HG02763 (cell line): ENCODE measurements around the gene ABCA2.
"Not testable (repeated sequence)": the region's sequence is repeated elsewhere in the genome, so short reads cannot be mapped to it uniquely, and the experiment has no call there.

ENCODE experiments used
- ATAC-seq: cut with Tn5 transposase; IDR thresholded peaks from one replicate; pipeline ENCODE4 v1.9.1; 2021; ENCODE audit warnings: mild to moderate bottlenecking, moderate library complexity; ENCODE audit not compliant: unreplicated experiment

The ABCA2 gene

GRCh38 chr9:137048655-137049543 is 20.9 kb upstream of the ABCA2 start:
- ATAC-seq, result no peak

DNA sequence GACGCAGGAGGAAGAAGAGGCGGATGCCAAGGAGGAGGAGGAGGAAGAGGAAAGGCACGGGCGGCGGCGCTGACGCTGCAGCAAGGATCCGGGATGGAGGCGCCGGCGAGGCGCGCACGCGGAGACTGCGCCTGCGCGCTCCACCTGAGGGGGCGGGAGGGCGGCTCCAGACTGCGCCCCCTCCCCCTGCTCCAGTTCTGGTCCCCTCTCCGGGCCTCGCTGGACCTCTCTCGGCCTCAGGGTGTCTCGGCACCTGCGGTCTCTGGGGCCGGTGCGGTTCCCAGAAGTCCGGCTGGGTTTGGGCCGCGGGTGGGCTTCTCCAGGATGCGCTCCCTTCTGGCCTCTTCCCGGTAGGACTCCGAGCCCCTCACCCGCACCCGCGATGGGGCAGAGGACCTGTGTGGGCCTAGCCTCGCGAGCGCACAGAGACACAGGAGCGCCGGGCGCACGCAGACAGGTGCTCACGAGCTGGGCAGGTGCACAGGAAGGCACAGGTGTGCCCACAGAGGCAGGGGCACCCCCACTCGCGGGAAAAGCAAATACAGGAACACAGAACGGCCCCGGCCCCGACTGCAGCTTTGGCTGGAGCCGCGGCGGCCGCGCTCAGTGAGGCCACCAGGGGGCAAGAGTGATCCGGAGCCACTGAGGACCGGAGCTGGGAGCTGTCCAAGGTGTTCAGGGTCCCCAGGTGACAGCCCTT is 18.2 kb upstream of the ABCA2 start, which contains the start of gene NPDC1:
NPDC1 (minus strand) TSS at position 90 of the 700 bp plus-strand sequence. CDS start 188 bp downstream, outside the sequence.
- ATAC-seq, result no peak

- no peak for ATAC-seq
Measured at GRCh38 chr9:137045294-137046087, 17.5 kb upstream of the ABCA2 start.

GRCh38 chr9:137044502-137045177 is 16.6 kb upstream of the ABCA2 start:
- no peak for ATAC-seq

DNA sequence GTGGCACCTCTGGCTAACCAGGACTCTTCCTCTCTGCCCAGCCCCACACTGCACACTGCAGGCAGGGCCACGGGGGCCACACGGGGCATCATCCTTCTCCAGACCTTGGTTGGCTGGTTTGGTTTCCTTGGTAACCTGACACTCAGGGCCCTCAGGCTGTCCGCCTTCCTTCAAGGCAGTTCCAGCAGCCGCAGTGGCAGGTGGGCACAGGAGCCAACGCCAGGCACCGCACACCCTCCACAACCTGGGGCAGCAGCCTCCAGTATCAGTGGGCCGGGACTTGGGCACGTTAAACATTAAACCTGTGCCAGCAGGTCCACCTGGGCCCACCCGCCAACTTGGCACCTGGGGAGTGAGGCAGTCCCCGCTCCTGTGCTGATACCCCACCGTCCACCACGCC is 16.0 kb upstream of the ABCA2 start:
- ATAC-seq, result no peak

- ATAC-seq, result no peak
Measured at GRCh38 chr9:137042751-137043727, 15.0 kb upstream of the ABCA2 start.

DNA sequence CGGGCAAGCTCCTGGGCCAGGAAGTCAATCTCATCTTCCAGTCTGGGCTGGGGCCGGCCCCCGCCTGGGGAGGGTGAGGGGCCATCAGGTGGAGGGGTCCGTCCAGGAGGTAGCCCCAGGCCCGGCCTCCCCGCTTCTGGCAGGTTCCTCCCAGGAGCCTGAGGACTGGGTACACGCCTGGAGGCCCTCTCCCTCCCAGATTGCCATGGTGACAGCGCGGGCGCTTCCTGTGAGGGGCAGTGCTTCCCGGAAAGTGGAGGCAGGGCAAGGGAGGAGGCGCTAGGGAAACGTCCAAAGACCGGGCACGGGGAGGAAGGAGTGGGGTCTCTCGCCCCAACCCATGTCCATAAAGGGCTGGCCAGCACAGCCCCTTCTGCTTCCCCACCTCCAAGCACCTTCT is 13.1 kb upstream of the ABCA2 start:
- no peak for ATAC-seq

GRCh38 chr9:137040568-137040967 is 12.5 kb upstream of the ABCA2 start:
- no peak for ATAC-seq

DNA sequence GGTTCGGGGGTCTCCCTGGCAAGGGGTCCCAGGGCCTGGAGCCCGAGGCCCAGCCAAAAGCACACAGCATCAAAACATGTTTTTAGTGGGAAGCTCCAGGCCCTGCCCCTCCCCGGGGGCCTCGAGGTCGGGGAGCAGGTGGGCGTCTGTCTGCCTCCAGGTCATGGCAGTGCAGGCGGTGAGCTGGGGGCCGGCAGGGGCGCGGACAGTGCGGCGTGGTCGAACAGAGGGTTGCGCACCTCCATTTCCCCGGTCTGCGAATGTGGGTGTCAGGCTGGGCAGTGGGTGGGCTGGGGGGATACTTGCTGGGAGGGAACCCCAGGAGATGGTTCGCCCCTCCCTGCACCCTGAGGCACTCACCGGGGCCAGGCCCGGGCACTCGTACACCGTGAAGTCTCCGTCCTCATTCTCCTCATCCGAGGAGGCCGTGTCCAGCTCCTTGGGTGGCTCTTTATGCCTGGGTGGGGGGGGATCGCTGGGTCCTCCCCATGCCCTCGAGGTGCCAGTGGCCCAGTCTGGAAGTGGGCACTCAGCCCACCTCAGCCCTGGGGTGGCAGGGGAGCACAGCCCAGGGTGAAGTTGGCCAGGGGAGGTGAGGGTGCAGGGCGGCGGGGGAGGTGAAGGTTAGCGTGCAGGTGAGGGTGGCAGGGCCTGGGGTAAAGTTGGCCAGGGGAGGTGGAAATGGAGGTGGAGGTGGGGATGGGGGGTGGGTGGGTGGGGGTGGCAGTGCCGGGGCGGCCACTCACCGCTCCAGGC is 11.8 kb upstream of the ABCA2 start:
- no peak for ATAC-seq

GRCh38 chr9:137038916-137039315 is 10.9 kb upstream of the ABCA2 start:
- no peak for ATAC-seq

GRCh38 chr9:137037483-137037882 is 9.4 kb upstream of the ABCA2 start:
- ATAC-seq, result no peak

GRCh38 chr9:137037035-137037434 is 9.0 kb upstream of the ABCA2 start:
- ATAC-seq, result no peak

DNA sequence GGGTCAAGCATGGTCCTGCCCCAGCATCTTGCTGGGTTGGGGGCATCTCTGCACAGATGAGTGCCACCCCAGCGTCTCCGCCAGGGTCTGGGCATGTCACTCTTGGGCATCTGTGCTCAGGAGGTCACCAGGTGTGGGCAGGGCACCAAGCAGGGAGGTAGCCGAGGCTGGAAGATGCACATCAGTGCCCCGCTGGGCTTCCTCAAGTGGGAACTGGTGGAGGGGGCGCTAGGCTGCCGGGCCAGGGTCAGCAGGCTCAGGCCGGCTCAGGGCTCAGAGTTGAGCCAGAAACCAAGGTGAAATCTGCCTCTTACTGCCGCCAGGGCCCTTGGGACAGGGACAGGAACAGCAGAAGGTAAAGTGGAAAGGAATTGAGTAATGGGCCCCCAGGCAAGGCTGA is 7.9 kb upstream of the ABCA2 start:
- no peak for ATAC-seq

- no peak for ATAC-seq
Measured at GRCh38 chr9:137035507-137035834, 7.4 kb upstream of the ABCA2 start.

GRCh38 chr9:137034709-137035506 is 6.9 kb upstream of the ABCA2 start:
- no peak for ATAC-seq

DNA sequence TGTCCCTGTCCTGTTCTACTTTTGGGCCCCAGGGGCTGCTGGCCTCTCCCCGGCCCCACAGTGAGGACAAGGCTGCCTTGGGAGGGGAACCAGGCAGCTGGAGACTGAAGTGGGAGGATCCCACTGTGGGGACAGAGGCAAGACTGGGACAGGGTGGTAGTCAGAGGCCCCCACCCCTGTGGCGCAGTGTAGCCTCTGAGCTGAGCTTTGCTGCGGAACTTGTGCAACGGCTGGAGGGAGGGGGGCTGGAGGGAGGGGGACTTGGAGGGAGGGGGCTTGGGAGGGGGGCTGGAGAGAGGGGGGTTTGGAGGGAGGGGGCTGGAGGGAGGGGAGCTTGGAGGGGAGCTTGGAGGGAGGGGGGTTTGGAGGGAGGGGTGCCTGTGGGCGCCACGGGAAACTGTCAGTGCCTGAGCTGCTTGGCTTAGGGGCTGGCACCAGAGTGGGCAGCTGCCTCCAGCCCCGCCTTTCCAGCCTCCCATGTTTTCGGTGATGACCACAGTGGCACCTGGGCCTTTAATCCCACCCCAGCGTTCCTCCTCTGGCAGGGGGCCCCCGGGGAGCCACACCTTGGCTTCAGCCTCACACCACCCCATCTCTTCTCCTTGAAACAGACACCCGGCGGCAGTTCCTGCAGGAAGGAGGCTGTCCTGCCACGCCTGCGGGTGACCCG is 6.1 kb upstream of the ABCA2 start:
- no peak for ATAC-seq

- ATAC-seq, result not testable (repeated sequence)
Measured at GRCh38 chr9:137033481-137033880, 5.4 kb upstream of the ABCA2 start.

DNA sequence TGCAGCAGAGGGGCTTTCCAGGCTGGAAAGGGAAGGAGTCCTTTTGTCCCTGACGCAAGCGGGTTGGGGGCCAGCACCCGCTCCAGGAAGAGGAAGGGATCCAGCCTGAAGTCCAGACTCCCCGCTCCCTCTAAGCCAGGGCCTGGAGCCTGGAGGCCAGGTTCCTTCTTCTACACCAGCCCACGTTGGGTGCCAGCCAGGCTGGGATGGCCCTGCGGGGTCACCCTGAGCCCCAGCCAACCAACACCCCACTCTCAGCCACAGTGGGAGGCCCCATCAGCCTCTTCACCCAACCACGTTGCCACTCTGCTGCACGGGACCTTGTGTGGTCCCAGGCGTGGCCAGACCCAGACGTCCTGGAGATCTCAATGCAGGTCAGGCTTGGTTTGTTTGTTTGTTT is 4.8 kb upstream of the ABCA2 start:
- no peak for ATAC-seq
